CD4-positive, alpha-beta T cell treated with Interleukin-17A for 4 hours (primary cell): ENCODE results near the gene UGT8.
"Not testable (repeated sequence)": the region's sequence is repeated elsewhere in the genome, so short reads cannot be mapped to it uniquely, and the experiment has no call there.

Source experiments
- DNase-seq: peaks from one replicate; pipeline ENCODE4 v3.0.0-alpha.2; 2020; ENCODE audit warnings: mixed read lengths

UGT8 gene

GRCh38 chr4:114607056-114607455, 8.4 kb downstream of the UGT8 start:
- DNase-seq: no peak

GRCh38 chr4:114613560-114613959, 15.0 kb downstream of the UGT8 start:
- no peak for DNase-seq

- DNase-seq: no peak
These were observed 16.8 kb downstream of the UGT8 start for GRCh38 chr4:114615435-114615834.

- DNase-seq: not testable (repeated sequence)
These were observed 17.4 kb downstream of the UGT8 start for GRCh38 chr4:114616036-114616435.

- DNase-seq: no peak
These were observed 27.6 kb downstream of the UGT8 start for GRCh38 chr4:114626196-114626595.

GRCh38 chr4:114636192-114636935, 37.8 kb downstream of the UGT8 start:
- DNase-seq: no peak

GRCh38 chr4:114642173-114642780, 43.7 kb downstream of the UGT8 start:
- no peak for DNase-seq

- no peak for DNase-seq
These were observed 51.3 kb downstream of the UGT8 start for GRCh38 chr4:114649908-114650307.

GRCh38 chr4:114653675-114654074, 55.1 kb downstream of the UGT8 start:
- DNase-seq: no peak

GRCh38 chr4:114654592-114654991, 56.0 kb downstream of the UGT8 start:
- DNase-seq: no peak

GRCh38 chr4:114658179-114658578, 59.6 kb downstream of the UGT8 start:
- DNase-seq: no peak

GRCh38 chr4:114658776-114659175, 60.2 kb downstream of the UGT8 start:
- no peak for DNase-seq

- peak; percentile 26 for DNase-seq
These were observed 60.9 kb downstream of the UGT8 start for GRCh38 chr4:114659386-114660008.

- DNase-seq: no peak
These were observed 64.5 kb downstream of the UGT8 start for GRCh38 chr4:114663083-114663482.

GRCh38 chr4:114668577-114668976, 70.0 kb downstream of the UGT8 start:
- DNase-seq: no peak

- DNase-seq: not testable (repeated sequence)
These were observed 72.1 kb downstream of the UGT8 start for GRCh38 chr4:114670733-114671132.

- no peak for DNase-seq
These were observed 74.7 kb downstream of the UGT8 start for GRCh38 chr4:114673306-114673705.

- DNase-seq: no peak
These were observed 75.5 kb downstream of the UGT8 start for GRCh38 chr4:114674080-114674479.

GRCh38 chr4:114677346-114677979, 78.9 kb downstream of the UGT8 start:
- DNase-seq: no peak

GRCh38 chr4:114684462-114684861, 85.9 kb downstream of the UGT8 start:
- DNase-seq: no peak

GRCh38 chr4:114688059-114688458, 89.5 kb downstream of the UGT8 start:
- no peak for DNase-seq

- no peak for DNase-seq
These were observed 92.0 kb downstream of the UGT8 start for GRCh38 chr4:114690571-114690970.

- no peak for DNase-seq
These were observed 93.3 kb downstream of the UGT8 start for GRCh38 chr4:114691865-114692264.

- DNase-seq: no peak
These were observed 94.4 kb downstream of the UGT8 start for GRCh38 chr4:114692958-114693357.
